Osteoblast (primary cell): ENCODE data around the gene ADGRD1. TPM values are rescaled to one million over a fixed set of nuclear protein-coding genes. Genes with fewer than 3 reads are reported as not detected.
A peak's percentile ranks its signal among the peaks of the same experiment; 100 is the strongest.

ENCODE experiments used
- DNase-seq: peaks from one replicate; pipeline ENCODE4 v3.0.0; 2011; ENCODE audit warnings: low spot score, mixed read lengths; ENCODE audit not compliant: insufficient read length; ENCODE audit errors: missing footprints
- H2AFZ ChIP-seq: 2 replicates; pipeline ENCODE4 v1.6.0; 2011; ENCODE audit warnings: mild to moderate bottlenecking, low read length
- H3K27ac ChIP-seq: 2 replicates; pipeline ENCODE4 v1.5.1; 2011; ENCODE audit warnings: mild to moderate bottlenecking, low read depth, low read length, moderate library complexity
- H3K27me3 ChIP-seq: 2 replicates; pipeline ENCODE4 v1.6.0; 2012; ENCODE audit warnings: mild to moderate bottlenecking, control low read depth, inconsistent platforms, low read length, moderate library complexity; ENCODE audit not compliant: insufficient read depth
- H3K36me3 ChIP-seq: 2 replicates; pipeline ENCODE4 v1.5.1; 2011; ENCODE audit warnings: mild to moderate bottlenecking, low read length, control low read depth, moderate library complexity; ENCODE audit not compliant: insufficient read depth
- H3K4me1 ChIP-seq: 2 replicates; pipeline ENCODE4 v1.5.1; 2011; ENCODE audit warnings: mild to moderate bottlenecking, low read length, control low read depth, moderate library complexity; ENCODE audit not compliant: insufficient read depth
- H3K4me2 ChIP-seq: 2 replicates; pipeline ENCODE4 v1.6.0; 2011; ENCODE audit warnings: mild to moderate bottlenecking, low read length; ENCODE audit not compliant: insufficient read depth
- H3K4me3 ChIP-seq: fragments of 200-600 bp; sonication (generic); 3 replicates; pipeline ENCODE4 v1.5.1; 2012; ENCODE audit warnings: mild to moderate bottlenecking, low read length, inconsistent platforms; ENCODE audit not compliant: insufficient read depth
- H3K79me2 ChIP-seq: 2 replicates; pipeline ENCODE4 v1.6.0; 2012; ENCODE audit warnings: mild to moderate bottlenecking, low read length, control low read depth, inconsistent platforms; ENCODE audit not compliant: insufficient read depth
- H3K9me3 ChIP-seq: 2 replicates; pipeline ENCODE4 v1.5.1; 2011; ENCODE audit warnings: low read depth, low read length, control low read depth
- H4K20me1 ChIP-seq: 2 replicates; pipeline ENCODE4 v1.6.0; 2012; ENCODE audit warnings: mild to moderate bottlenecking, low read length, control low read depth; ENCODE audit not compliant: insufficient read depth
- total RNA-seq: library from RNA; depleted of rRNA; stranded (reverse); fragments of >200 nt; gene quantifications from 2 replicates; pipeline ENCODE4 v1.2.3, GENCODE V29; 2012
- TF ChIP-seq, protein P1 (sequence below): IDR thresholded peaks from 2 replicates; pipeline ENCODE4 v1.5.1; 2011; ENCODE audit warnings: mild to moderate bottlenecking, low read depth, low read length, moderate library complexity; ENCODE audit errors: extremely low read depth

The ADGRD1 gene
- total RNA-seq, 1 donor: 0.72 TPM

DNA sequence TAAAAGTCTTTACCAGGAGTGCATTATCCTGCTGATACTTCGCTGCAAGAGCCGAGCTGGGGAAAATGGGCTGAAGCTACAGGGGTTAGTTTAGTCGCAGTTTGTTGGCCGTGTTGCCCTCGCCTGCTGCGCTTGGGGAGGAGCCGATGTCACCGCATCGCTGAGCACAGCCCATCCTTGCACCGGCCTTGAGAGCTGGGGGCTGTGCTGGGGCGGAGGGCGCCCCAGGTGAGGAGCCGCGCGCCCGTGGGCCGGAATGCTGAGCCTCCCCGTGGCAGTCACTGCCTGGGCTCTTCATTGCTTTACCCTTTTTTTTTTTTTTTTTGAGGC lies 50.0 kb downstream of the ADGRD1 start:
- TF ChIP-seq, protein P1, sequence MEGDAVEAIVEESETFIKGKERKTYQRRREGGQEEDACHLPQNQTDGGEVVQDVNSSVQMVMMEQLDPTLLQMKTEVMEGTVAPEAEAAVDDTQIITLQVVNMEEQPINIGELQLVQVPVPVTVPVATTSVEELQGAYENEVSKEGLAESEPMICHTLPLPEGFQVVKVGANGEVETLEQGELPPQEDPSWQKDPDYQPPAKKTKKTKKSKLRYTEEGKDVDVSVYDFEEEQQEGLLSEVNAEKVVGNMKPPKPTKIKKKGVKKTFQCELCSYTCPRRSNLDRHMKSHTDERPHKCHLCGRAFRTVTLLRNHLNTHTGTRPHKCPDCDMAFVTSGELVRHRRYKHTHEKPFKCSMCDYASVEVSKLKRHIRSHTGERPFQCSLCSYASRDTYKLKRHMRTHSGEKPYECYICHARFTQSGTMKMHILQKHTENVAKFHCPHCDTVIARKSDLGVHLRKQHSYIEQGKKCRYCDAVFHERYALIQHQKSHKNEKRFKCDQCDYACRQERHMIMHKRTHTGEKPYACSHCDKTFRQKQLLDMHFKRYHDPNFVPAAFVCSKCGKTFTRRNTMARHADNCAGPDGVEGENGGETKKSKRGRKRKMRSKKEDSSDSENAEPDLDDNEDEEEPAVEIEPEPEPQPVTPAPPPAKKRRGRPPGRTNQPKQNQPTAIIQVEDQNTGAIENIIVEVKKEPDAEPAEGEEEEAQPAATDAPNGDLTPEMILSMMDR: no peak
- Histone ChIP-seq H3K27ac (no peak overlapping the region), H3K4me2 (no peak overlapping the region), H3K4me1 (no peaks in the 10 kb centered on the region), H3K27me3 (no peaks in the 10 kb centered on the region), H3K36me3 (no peaks in the 10 kb centered on the region), H3K79me2 (no peaks in the 10 kb centered on the region), H2AFZ (no peak overlapping the region), H3K4me3 (no peak overlapping the region), H3K9me3 (no peaks in the 10 kb centered on the region), H4K20me1 (no peaks in the 10 kb centered on the region)
- DNase-seq: peak; percentile 27

DNA sequence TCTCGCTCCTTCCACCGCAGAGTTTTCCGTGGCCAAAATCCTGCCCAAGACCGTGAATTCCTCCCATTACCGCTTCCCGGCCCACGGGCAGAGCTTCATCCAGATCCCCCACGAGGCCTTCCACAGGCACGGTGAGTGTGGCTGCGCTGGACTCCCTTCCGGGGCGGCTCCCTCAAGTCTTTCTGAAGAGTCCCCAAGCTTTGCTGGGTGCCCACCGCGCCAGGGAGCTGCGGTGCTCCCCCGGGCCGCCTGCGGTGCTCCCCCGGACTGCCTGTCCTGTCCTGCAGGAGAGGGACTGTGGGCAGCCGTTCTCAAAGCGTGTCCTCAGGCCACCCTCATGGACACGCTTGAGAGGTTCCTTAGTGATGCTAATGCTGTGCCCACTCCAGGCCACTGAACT lies 50.5 kb downstream of the ADGRD1 start:
- Histone ChIP-seq H2AFZ (no peak overlapping the region), H3K4me2 (no peak overlapping the region), H3K27ac (no peak overlapping the region), H3K4me3 (no peak overlapping the region), H4K20me1 (no peaks in the 10 kb centered on the region), H3K9me3 (no peaks in the 10 kb centered on the region), H3K27me3 (no peaks in the 10 kb centered on the region), H3K36me3 (no peaks in the 10 kb centered on the region), H3K4me1 (no peaks in the 10 kb centered on the region), H3K79me2 (no peaks in the 10 kb centered on the region)
- TF ChIP-seq, protein P1: no peak
- DNase-seq: peak; percentile 45

GRCh38 chr12:131005161-131006035 lies 51.7 kb downstream of the ADGRD1 start:
- DNase-seq: peak; percentile 67
- no peaks in the 10 kb centered on the region for H4K20me1 ChIP-seq
- H3K36me3 ChIP-seq: no peaks in the 10 kb centered on the region
- no peak overlapping the region for H3K4me3 ChIP-seq
- H3K27me3 ChIP-seq: no peaks in the 10 kb centered on the region
- H3K79me2 ChIP-seq: no peaks in the 10 kb centered on the region
- no peaks in the 10 kb centered on the region for H3K9me3 ChIP-seq
- H3K4me2 ChIP-seq: no peak overlapping the region
- H2AFZ ChIP-seq: no peak overlapping the region
- H3K27ac ChIP-seq: no peak overlapping the region
- TF ChIP-seq, protein P1: no peak
- H3K4me1 ChIP-seq: no peaks in the 10 kb centered on the region

DNA sequence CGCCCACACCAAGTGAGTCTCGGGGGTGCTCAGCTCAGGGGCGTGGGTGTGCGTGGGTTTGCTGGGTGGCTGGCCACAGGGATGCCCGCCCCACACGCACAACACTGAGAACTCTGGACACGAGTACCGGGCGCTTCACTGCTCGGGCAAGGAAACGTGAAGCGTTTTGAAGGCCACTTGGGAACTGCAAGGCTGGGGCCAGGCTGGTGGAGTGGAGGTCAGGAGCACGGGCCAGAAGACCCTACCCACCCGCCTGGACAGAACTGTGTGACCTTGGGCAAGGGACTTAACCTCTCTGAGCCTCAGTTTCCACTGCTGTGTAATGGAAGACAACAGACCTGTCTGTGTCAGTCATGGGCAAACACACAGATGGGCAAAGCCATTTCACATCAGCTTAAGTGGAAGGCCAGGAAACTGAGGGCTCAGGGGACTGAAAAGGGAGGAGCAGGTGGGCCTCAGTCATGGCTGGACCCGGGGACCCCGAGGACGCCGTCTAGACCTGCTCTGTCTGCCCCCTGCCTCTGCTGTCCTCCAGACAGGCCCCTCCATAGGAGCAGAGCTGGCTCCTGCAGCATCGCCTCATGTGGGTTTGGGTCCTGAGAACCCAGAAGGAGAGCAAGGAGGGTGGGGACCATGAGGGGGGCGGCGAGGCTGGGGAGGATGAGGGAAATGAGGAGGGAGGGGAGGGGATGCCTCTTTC lies 52.5 kb downstream of the ADGRD1 start:
- Histone ChIP-seq H3K4me2 (no peak overlapping the region), H3K27me3 (no peaks in the 10 kb centered on the region), H3K9me3 (no peaks in the 10 kb centered on the region), H3K4me1 (no peaks in the 10 kb centered on the region), H2AFZ (no peak overlapping the region), H3K4me3 (no peak overlapping the region), H3K79me2 (no peaks in the 10 kb centered on the region), H3K27ac (no peak overlapping the region), H4K20me1 (no peaks in the 10 kb centered on the region), H3K36me3 (no peaks in the 10 kb centered on the region)
- DNase-seq: peak; percentile 56
- TF ChIP-seq, protein P1: no peak
